NOMO-1 treated with DMSO at 0.1 percent for 48 hours (cell line): ENCODE data around the gene HTT-AS.
A peak's percentile ranks its signal among the peaks of the same experiment; 100 is the strongest.
"Not testable (repeated sequence)": the region's sequence is repeated elsewhere in the genome, so short reads cannot be mapped to it uniquely, and the experiment has no call there.

ENCODE experiments used
- DNase-seq: peaks from one replicate; lab custom pipeline; 2025; ENCODE audit not compliant: unreplicated experiment; lab: John Stamatoyannopoulos, UW

Gene HTT-AS

GRCh38 chr4:3074078-3074845 lies at the start of gene HTT-AS, which contains the start of gene HTT:
Gene HTT-AS (minus strand): TSS chr4:3074538.
Gene HTT (plus strand): TSS chr4:3074681. CDS start chr4:3074826, 145 bp downstream.
- DNase-seq = peak; percentile 88

GRCh38 chr4:3123181-3123671 lies 48.9 kb upstream of the HTT-AS start:
- no peak for DNase-seq

GRCh38 chr4:3122081-3122563 lies 47.8 kb upstream of the HTT-AS start:
- no peak for DNase-seq

- DNase-seq = no peak
These were observed 47.3 kb upstream of the HTT-AS start for GRCh38 chr4:3121596-3121995.

GRCh38 chr4:3121110-3121509 lies 46.8 kb upstream of the HTT-AS start:
- DNase-seq = no peak

GRCh38 chr4:3119464-3119863 lies 45.1 kb upstream of the HTT-AS start:
- DNase-seq = no peak

GRCh38 chr4:3118312-3118711 lies 44.0 kb upstream of the HTT-AS start:
- no peak for DNase-seq

- no peak for DNase-seq
These were observed 42.6 kb upstream of the HTT-AS start for GRCh38 chr4:3116955-3117354.

GRCh38 chr4:3115637-3116270 lies 41.4 kb upstream of the HTT-AS start:
- peak; percentile 5 for DNase-seq

GRCh38 chr4:3114377-3114776 lies 40.0 kb upstream of the HTT-AS start:
- DNase-seq = no peak

- no peak for DNase-seq
These were observed 38.5 kb upstream of the HTT-AS start for GRCh38 chr4:3112609-3113469.

GRCh38 chr4:3112201-3112600 lies 37.9 kb upstream of the HTT-AS start:
- DNase-seq = no peak

- DNase-seq = no peak
These were observed 37.1 kb upstream of the HTT-AS start for GRCh38 chr4:3111461-3111860.

- DNase-seq = no peak
These were observed 33.9 kb upstream of the HTT-AS start for GRCh38 chr4:3108211-3108610.

GRCh38 chr4:3107691-3108121 lies 33.4 kb upstream of the HTT-AS start:
- no peak for DNase-seq

GRCh38 chr4:3107271-3107670 lies 32.9 kb upstream of the HTT-AS start:
- DNase-seq = no peak

GRCh38 chr4:3106339-3107186 lies 32.2 kb upstream of the HTT-AS start:
- DNase-seq = peak; percentile 76

- DNase-seq = no peak
These were observed 24.0 kb upstream of the HTT-AS start for GRCh38 chr4:3098346-3098745.

- DNase-seq = no peak
These were observed 21.9 kb upstream of the HTT-AS start for GRCh38 chr4:3096202-3096601.

- not testable (repeated sequence) for DNase-seq
These were observed 20.4 kb upstream of the HTT-AS start for GRCh38 chr4:3094701-3095100.
